ENCODE measurements around the gene PAXX. TPM values are rescaled to one million over a fixed set of nuclear protein-coding genes. Genes with fewer than 3 reads are reported as not detected.

The PAXX gene
- total RNA-seq, 1 experiment from 2014 or later: 113 TPM

- Histone ChIP-seq H3F3A (ENCODE audit: low read length, unreplicated experiment) (no peaks in the 10 kb centered on the region), H3K4me2 (ENCODE audit: low read length) (no peak overlapping the region), H3K27ac (ENCODE audit: low read length) (no peak overlapping the region), H3K9ac (ENCODE audit: low read length) (no peak overlapping the region), H3K79me2 (ENCODE audit: low read length) (no peaks in the 10 kb centered on the region), H3K4me1 (ENCODE audit: insufficient read depth, low read length) (no peaks in the 10 kb centered on the region), H3K9me2 (replicated peaks; ENCODE audit: low read length) (no peaks in the 10 kb centered on the region), H3K9me3 (ENCODE audit: low read length) (no peaks in the 10 kb centered on the region), H3K36me3 (ENCODE audit: low read depth, low read length) (no peaks in the 10 kb centered on the region), H3K27me3 (ENCODE audit: low read length) (no peaks in the 10 kb centered on the region), H2AFZ (ENCODE audit: low read length) (no peak overlapping the region), H3K4me3 (ENCODE audit: low read length) (no peak overlapping the region), H4K20me1 (ENCODE audit: low read length) (no peaks in the 10 kb centered on the region)
- intact Hi-C loops (cut with micrococcal nuclease): no loop called here
- ChIA-PET POLR2A (ENCODE audit: unreplicated experiment) (no interaction called here), CTCF (no interaction called here)
- TF ChIP-seq EZH2phosphoT487 (IDR thresholded peaks at IDR 0.05; ENCODE audit: borderline replicate concordance, low read length) (no peak), EZH2 (IDR thresholded peaks at IDR 0.05; ENCODE audit: low read length, unreplicated experiment) (no peak), CTCF (conservative IDR thresholded peaks at IDR 0.05; ENCODE audit: low read depth, low read length) (no peak)
- ATAC-seq: no peak
- no peak for DNase-seq
- no TSS peak for BruUV-seq (replicated peaks)
Observed at GRCh38 chr9:136983656-136984314, 8.4 kb upstream of the PAXX start.

DNA sequence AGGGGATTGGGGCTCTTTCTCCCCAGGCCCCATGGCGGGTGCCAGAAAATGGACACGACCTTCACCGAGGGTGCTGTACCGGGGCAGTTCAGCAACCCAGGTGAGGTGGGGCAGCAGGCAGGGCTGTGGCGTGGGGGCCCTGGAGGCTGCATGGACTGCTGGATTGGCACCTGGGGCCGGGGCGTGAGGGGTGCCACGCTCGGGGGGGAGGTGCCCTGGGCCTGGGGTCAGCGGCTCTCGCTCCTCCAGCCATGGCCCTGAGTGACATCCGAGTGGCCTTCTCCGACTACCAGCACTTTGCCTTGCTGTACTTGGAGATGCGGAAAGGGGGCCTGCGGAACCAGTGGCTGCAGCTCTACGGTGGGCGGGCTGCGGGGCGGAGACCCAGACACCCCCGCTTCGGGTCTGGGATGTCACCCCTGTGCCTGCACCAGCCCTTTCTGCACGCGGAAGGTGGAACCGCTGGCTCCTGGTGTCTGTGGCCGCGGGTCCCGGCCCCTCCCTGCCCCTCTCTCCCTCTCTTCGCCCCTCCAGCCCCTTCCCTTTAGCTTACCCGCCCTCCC lies 7.7 kb upstream of the PAXX start:
- no peaks in the 10 kb centered on the region for H3K9me2 ChIP-seq (replicated peaks; ENCODE audit: low read length)
- no peaks in the 10 kb centered on the region for H3F3A ChIP-seq (ENCODE audit: low read length, unreplicated experiment)
- no peak overlapping the region for H3K4me2 ChIP-seq (ENCODE audit: low read length)
- no peak overlapping the region for H3K27ac ChIP-seq (ENCODE audit: low read length)
- H4K20me1 ChIP-seq (ENCODE audit: low read length): no peaks in the 10 kb centered on the region
- TF ChIP-seq EZH2phosphoT487 (IDR thresholded peaks at IDR 0.05; ENCODE audit: borderline replicate concordance, low read length): no peak
- TF ChIP-seq EZH2 (IDR thresholded peaks at IDR 0.05; ENCODE audit: low read length, unreplicated experiment): no peak
- TF ChIP-seq CTCF (conservative IDR thresholded peaks at IDR 0.05; ENCODE audit: low read depth, low read length): no peak
- H3K9ac ChIP-seq (ENCODE audit: low read length): no peak overlapping the region
- H2AFZ ChIP-seq (ENCODE audit: low read length): no peak overlapping the region
- DNase-seq: no peak
- no peaks in the 10 kb centered on the region for H3K4me1 ChIP-seq (ENCODE audit: insufficient read depth, low read length)
- no peaks in the 10 kb centered on the region for H3K36me3 ChIP-seq (ENCODE audit: low read depth, low read length)
- no peak for ATAC-seq
- intact Hi-C loops (cut with micrococcal nuclease): no loop called here
- H3K79me2 ChIP-seq (ENCODE audit: low read length): no peaks in the 10 kb centered on the region
- BruUV-seq (replicated peaks): no TSS peak
- no peaks in the 10 kb centered on the region for H3K9me3 ChIP-seq (ENCODE audit: low read length)
- POLR2A ChIA-PET (ENCODE audit: unreplicated experiment): no interaction called here
- CTCF ChIA-PET: no interaction called here
- H3K27me3 ChIP-seq (ENCODE audit: low read length): no peaks in the 10 kb centered on the region
- H3K4me3 ChIP-seq (ENCODE audit: low read length): no peak overlapping the region

DNA sequence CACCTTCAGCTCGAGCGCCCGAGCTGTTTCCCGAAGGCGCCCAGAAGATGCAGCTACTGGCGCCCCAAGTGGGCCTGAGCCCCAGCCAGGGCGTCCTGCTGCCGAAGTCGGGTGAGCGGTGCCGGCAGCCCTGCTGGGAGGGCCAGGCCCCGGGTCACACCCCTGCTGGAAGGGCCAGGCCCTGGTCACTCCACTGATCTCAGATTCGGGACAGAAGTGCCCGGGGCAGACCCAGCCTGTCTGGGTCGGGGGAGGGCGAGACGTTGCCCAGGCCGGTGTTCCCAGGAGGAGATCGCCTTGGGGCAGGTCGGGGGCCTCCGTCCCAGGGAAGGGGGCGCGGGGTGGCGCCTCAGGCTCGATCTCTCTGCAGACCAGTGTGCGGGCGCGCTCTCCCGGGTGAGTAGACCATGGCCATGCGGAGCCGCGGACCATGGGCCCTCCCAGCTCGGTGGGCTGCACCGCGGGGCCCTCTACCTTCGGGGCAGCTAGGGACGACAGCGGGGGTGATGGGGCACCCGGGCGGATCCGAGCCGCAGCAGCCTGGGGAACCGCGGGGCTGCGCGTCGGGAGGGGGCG lies 7.1 kb upstream of the PAXX start:
- ATAC-seq: no peak
- CTCF ChIA-PET: no interaction called here
- Histone ChIP-seq H3K4me2 (ENCODE audit: low read length) (no peak overlapping the region), H4K20me1 (ENCODE audit: low read length) (no peaks in the 10 kb centered on the region), H3K27ac (ENCODE audit: low read length) (no peak overlapping the region), H3K9ac (ENCODE audit: low read length) (no peak overlapping the region), H3K36me3 (ENCODE audit: low read depth, low read length) (no peaks in the 10 kb centered on the region), H3K9me2 (replicated peaks; ENCODE audit: low read length) (no peaks in the 10 kb centered on the region), H3K79me2 (ENCODE audit: low read length) (no peaks in the 10 kb centered on the region), H3K4me1 (ENCODE audit: insufficient read depth, low read length) (no peaks in the 10 kb centered on the region), H3K27me3 (ENCODE audit: low read length) (no peaks in the 10 kb centered on the region), H3F3A (ENCODE audit: low read length, unreplicated experiment) (no peaks in the 10 kb centered on the region), H3K9me3 (ENCODE audit: low read length) (no peaks in the 10 kb centered on the region), H3K4me3 (ENCODE audit: low read length) (no peak overlapping the region), H2AFZ (ENCODE audit: low read length) (no peak overlapping the region)
- POLR2A ChIA-PET (ENCODE audit: unreplicated experiment): no interaction called here
- intact Hi-C loops (cut with micrococcal nuclease): no loop called here
- BruUV-seq (replicated peaks): no TSS peak
- no peak for TF ChIP-seq CTCF (conservative IDR thresholded peaks at IDR 0.05; ENCODE audit: low read depth, low read length)
- TF ChIP-seq EZH2 (IDR thresholded peaks at IDR 0.05; ENCODE audit: low read length, unreplicated experiment): no peak
- TF ChIP-seq EZH2phosphoT487 (IDR thresholded peaks at IDR 0.05; ENCODE audit: borderline replicate concordance, low read length): no peak
- no peak for DNase-seq
